GM10248 (cell line): ENCODE data around the gene WDR75.

Experiments
- CTCF ChIA-PET: fragments of 300-600 bp; sonication (Branson Sonifier 250); formaldehyde crosslinking; extraction: SDS; loops from one replicate; lab custom pipeline; 2021; ENCODE audit warnings: antibody characterized with exemption; lab: Yijun Ruan, JAX
- POLR2A ChIA-PET: fragments of 350-650 bp; sonication (Branson Sonifier 250); formaldehyde crosslinking; extraction: SDS; loops from one replicate; lab custom pipeline; 2020; ENCODE audit warnings: antibody characterized with exemption; lab: Yijun Ruan, JAX
- DNase-seq: peaks from one replicate; pipeline ENCODE4 v3.0.0; 2012; ENCODE audit errors: extremely low spot score
- TF ChIP-seq, protein P1 (sequence below): IDR thresholded peaks from 2 replicates; pipeline ENCODE4 v1.5.1; 2012; ENCODE audit warnings: mild to moderate bottlenecking, low read depth; ENCODE audit errors: extremely low read depth, missing control alignments, control extremely low read depth

WDR75 gene

DNA sequence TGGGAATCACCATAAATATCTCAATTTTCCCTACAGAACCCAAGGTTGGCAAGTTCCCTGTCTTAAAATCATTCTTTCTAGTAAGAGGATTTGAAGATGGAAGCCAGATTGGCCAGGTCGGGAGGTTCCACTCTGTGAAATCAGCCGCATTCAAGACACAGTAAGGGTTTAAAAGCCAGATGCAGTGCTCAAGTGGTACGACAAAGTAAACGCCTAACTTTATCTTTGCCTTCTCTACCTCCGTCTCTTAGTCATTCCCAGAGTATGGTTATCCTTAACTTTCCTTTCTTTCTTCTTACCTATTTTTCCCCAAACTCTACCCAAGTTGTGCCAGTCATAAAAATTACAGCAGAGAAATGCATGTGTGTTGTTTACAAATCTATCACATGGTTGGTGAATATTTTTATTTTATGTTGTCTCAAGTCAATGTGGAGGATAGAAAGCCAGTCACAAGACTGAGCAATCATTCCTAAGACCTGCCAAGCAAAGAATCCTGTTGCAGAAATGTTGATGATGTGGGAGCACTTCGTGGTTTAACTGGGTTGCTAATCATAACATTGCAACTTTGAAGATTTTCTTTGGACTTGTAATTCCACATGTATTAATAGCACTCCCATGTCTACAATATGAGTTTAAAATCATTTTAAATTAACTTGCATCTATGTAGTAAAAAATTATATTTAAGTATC lies 76.7 kb downstream of the WDR75 start:
- CTCF ChIA-PET, result interaction anchor here (1.9 kb wide), 1 partner anchor 13 kb away, joined by 5 read pairs; no protein-coding TSS in a partner anchor
- no peak for DNase-seq
- TF ChIP-seq, protein P1, sequence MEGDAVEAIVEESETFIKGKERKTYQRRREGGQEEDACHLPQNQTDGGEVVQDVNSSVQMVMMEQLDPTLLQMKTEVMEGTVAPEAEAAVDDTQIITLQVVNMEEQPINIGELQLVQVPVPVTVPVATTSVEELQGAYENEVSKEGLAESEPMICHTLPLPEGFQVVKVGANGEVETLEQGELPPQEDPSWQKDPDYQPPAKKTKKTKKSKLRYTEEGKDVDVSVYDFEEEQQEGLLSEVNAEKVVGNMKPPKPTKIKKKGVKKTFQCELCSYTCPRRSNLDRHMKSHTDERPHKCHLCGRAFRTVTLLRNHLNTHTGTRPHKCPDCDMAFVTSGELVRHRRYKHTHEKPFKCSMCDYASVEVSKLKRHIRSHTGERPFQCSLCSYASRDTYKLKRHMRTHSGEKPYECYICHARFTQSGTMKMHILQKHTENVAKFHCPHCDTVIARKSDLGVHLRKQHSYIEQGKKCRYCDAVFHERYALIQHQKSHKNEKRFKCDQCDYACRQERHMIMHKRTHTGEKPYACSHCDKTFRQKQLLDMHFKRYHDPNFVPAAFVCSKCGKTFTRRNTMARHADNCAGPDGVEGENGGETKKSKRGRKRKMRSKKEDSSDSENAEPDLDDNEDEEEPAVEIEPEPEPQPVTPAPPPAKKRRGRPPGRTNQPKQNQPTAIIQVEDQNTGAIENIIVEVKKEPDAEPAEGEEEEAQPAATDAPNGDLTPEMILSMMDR, result no peak
- POLR2A ChIA-PET, result no interaction called here

DNA sequence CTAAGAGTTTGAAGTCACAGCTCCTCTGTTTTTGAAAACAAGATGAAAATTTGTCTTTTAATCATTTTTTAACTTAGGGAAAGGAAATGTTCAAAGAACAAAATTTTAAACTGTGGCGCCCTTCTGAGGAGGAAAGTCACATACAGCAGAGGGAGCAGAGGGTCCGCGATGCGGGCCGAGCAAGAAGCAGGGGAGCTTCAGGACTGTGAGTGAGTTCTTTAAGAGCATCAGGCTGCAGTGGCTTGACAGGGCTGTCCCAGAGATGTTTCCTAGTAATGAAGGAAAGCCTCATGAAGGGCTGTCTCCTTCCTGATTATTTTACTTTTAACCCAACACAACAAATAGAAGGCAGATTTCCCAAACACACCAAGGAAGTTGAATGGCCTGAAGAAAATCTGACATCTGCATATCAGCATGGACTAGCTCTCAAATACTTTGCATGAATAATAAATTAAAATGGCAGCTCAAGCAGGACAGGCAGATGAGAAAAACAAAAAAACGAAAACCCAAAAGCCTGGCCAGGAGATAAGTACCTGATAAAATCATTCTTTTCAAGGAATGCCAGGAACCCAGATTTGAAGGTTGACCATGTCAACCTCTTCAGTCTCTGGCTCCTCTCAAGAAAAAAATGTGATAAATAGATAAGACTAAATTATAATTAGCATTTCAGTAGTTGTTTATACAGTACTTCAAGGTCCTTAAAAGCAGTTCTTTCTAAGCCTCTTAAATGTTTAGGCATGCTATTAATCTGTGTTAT lies 78.5 kb downstream of the WDR75 start:
- no peak for DNase-seq
- ChIA-PET CTCF (interaction anchor here (1.0 to 1.1 kb wide), 2 partner anchors 11 to 13 kb away, joined by 3 to 4 read pairs; no protein-coding TSS in a partner anchor), POLR2A (no interaction called here)
- TF ChIP-seq, protein P1, result no peak

DNA sequence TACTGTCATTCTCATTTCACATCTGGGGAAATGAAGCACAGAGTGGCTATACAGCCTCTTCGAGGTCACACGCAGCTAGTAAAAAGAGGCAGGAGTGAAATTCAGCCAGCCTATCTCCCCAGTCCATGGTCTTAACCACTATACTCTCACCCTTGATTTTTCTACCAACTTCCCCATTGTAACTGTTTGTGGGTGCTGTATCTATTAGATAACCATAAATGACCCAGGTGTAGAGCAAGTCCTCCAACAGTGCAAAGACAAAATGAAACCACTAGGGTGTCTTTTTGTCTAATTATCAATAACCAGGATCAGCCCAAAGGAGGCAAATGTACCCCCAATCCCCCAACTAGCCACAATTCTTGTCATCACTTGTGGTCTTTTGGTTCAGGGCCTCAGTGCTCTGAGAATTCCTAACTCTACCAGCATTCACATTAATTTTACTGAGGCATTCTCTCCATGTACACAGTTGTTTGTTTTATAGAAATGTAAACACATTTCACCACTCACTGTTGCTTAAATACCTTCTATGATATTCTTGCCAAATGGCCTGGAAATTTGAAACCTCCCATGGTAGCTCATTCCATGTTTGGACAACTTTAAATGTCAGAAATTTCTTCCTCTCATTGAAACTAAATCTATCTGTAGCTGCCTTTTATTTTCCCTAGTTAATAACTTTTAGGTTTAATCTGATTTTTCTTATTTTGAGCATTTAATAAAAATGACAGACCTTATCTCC lies 80.6 kb downstream of the WDR75 start:
- ChIA-PET POLR2A (no interaction called here), CTCF (interaction anchor here (1.7 kb wide), 1 partner anchor 12 kb away, joined by 3 read pairs; no protein-coding TSS in a partner anchor)
- no peak for DNase-seq
- TF ChIP-seq, protein P1, result no peak

DNA sequence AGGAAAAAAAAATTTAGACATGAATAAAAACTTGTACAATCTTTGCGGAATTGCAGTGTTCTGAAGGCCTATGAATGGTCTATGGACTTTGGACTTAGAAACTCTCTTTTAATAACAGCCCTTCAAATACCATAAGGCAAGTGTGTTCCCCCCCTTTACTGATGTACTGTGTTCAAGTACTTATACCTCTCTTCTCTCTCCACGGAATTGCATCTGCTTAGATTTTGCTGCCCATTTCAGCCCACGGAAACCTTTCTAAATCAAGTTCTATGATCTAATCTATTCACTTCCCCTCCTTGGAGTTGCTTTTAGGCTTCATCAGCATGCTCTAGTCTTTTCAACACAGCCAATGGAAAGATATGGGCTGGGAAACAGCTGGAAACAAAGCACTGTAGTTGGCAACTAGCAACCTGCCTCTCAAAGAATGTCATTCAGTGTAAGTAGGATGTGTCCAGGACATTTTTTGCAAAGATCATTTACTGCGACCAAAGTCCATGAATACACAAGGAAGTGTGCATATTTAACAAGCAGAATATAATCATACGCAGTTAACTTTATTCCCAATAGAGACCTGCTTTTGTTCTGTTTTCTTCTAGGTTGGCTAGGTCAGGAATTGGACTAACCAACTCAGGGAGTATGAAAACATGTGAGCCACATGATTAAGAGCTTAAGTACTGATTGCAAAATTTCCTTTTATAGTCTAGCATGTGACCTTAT lies 81.3 kb downstream of the WDR75 start:
- ChIA-PET CTCF (no interaction called here), POLR2A (no interaction called here)
- no peak for DNase-seq
- TF ChIP-seq, protein P1, result no peak

DNA sequence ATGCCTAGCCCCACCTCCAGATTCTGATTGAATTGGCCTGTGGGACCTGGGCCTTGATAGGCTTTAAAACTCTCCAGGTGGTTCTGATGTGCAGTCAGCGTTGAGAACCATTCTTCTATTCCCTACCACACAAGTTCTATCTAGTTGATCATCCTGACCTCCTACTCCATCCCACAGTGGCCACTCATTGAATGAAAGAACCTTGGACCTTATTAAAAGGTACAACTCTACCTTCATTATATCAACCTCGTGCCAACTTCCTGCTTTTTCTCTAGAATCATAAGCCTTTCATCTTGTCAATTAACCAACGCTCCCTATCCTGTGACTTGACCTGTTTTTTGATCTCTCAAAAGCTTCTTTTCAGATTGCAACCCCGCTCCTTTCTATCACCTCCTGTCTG lies 83.5 kb downstream of the WDR75 start:
- DNase-seq, result no peak
- CTCF ChIA-PET, result no interaction called here
- TF ChIP-seq, protein P1, result no peak
- POLR2A ChIA-PET, result no interaction called here
